ENCODE measurements around the gene RABIF.

GRCh38 chr1:202854787-202855186 lies 34.2 kb downstream of the RABIF start:
- TF ChIP-seq, protein P1, sequence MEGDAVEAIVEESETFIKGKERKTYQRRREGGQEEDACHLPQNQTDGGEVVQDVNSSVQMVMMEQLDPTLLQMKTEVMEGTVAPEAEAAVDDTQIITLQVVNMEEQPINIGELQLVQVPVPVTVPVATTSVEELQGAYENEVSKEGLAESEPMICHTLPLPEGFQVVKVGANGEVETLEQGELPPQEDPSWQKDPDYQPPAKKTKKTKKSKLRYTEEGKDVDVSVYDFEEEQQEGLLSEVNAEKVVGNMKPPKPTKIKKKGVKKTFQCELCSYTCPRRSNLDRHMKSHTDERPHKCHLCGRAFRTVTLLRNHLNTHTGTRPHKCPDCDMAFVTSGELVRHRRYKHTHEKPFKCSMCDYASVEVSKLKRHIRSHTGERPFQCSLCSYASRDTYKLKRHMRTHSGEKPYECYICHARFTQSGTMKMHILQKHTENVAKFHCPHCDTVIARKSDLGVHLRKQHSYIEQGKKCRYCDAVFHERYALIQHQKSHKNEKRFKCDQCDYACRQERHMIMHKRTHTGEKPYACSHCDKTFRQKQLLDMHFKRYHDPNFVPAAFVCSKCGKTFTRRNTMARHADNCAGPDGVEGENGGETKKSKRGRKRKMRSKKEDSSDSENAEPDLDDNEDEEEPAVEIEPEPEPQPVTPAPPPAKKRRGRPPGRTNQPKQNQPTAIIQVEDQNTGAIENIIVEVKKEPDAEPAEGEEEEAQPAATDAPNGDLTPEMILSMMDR (IDR thresholded peaks at IDR 0.05) = no peak
- TF ChIP-seq POLR2A (IDR thresholded peaks at IDR 0.05) = no peak
